Measurements from ENCODE around the gene HOXA13. TPM values are rescaled to one million over a fixed set of nuclear protein-coding genes. Genes with fewer than 3 reads are reported as not detected.

Gene HOXA13
- polyA plus RNA-seq, 1 donor from 2014 or later, result not detected

DNA sequence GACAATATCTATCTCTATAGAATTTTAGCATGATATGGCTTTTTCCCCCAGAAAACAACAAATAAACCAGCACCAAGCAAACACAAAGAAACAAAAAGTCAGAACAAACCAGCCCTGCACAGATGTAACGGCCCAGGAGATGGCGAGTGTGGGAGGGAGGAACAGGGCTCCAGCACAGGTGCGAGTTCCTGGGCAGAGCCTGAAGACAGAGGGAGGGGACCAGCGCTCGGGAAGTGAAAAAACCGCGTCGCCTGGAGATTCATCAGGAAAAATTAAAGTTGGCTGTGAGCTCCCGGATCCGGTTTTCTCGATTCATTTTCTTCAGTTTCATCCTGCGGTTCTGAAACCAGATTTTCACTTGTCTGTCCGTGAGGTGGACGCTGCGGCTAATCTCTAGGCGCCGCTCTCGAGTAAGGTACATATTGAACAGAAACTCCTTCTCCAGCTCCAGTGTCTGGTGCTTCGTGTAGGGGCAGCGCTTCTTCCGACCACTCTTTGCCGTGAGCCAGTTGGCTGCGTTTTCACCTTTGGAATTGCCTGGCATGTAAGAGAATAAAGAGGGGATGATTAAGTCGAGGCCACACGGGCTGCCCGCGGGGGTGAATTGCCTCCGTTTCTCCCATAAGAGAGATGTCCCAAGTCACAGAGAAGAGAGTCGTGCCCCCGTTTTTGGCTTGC lies 28.1 kb downstream of the HOXA13 start:
- H3K4me2 ChIP-seq (ENCODE audit: low read length), result no peak overlapping the region
- H3K4me3 ChIP-seq (ENCODE audit: low read length), result no peak overlapping the region
- H3K36me3 ChIP-seq (ENCODE audit: insufficient read depth, low read length), result no peaks in the 10 kb centered on the region
- no peak overlapping the region for H2AFZ ChIP-seq (ENCODE audit: low read depth, low read length)
- no peaks in the 10 kb centered on the region for H3K79me2 ChIP-seq (replicated peaks; ENCODE audit: insufficient read depth, low read length)
- peaks cover 100% of the 10 kb centered on the region for H3K27me3 ChIP-seq (ENCODE audit: insufficient read depth, low read depth, low read length)
- no peak overlapping the region for H3K27ac ChIP-seq (ENCODE audit: low read length)
- peaks cover 7% of the 10 kb centered on the region for H3K9me3 ChIP-seq (ENCODE audit: low read length)
- no peak overlapping the region for H3K9ac ChIP-seq (ENCODE audit: low read length)
- no peaks in the 10 kb centered on the region for H3F3A ChIP-seq (ENCODE audit: insufficient read depth, low read length, poor library complexity, severe bottlenecking)
- TF ChIP-seq EP300 (conservative IDR thresholded peaks at IDR 0.05; ENCODE audit: poor library complexity, severe bottlenecking), result no peak
- TF ChIP-seq RAD21 (conservative IDR thresholded peaks at IDR 0.05), result no peak
- no peak for TF ChIP-seq SMC3 (conservative IDR thresholded peaks at IDR 0.05; ENCODE audit: poor library complexity)
- TF ChIP-seq, protein P1, sequence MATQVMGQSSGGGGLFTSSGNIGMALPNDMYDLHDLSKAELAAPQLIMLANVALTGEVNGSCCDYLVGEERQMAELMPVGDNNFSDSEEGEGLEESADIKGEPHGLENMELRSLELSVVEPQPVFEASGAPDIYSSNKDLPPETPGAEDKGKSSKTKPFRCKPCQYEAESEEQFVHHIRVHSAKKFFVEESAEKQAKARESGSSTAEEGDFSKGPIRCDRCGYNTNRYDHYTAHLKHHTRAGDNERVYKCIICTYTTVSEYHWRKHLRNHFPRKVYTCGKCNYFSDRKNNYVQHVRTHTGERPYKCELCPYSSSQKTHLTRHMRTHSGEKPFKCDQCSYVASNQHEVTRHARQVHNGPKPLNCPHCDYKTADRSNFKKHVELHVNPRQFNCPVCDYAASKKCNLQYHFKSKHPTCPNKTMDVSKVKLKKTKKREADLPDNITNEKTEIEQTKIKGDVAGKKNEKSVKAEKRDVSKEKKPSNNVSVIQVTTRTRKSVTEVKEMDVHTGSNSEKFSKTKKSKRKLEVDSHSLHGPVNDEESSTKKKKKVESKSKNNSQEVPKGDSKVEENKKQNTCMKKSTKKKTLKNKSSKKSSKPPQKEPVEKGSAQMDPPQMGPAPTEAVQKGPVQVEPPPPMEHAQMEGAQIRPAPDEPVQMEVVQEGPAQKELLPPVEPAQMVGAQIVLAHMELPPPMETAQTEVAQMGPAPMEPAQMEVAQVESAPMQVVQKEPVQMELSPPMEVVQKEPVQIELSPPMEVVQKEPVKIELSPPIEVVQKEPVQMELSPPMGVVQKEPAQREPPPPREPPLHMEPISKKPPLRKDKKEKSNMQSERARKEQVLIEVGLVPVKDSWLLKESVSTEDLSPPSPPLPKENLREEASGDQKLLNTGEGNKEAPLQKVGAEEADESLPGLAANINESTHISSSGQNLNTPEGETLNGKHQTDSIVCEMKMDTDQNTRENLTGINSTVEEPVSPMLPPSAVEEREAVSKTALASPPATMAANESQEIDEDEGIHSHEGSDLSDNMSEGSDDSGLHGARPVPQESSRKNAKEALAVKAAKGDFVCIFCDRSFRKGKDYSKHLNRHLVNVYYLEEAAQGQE (IDR thresholded peaks at IDR 0.05; ENCODE audit: borderline replicate concordance), result no peak
- no peak for TF ChIP-seq POLR2AphosphoS5 (IDR thresholded peaks at IDR 0.05)
- no peak for TF ChIP-seq TAF1 (IDR thresholded peaks at IDR 0.05; ENCODE audit: low read depth)
- no peak for TF ChIP-seq EZH2 (IDR thresholded peaks at IDR 0.05; ENCODE audit: borderline replicate concordance, insufficient read depth, low read length, poor library complexity, severe bottlenecking)
- TF ChIP-seq, protein P2, sequence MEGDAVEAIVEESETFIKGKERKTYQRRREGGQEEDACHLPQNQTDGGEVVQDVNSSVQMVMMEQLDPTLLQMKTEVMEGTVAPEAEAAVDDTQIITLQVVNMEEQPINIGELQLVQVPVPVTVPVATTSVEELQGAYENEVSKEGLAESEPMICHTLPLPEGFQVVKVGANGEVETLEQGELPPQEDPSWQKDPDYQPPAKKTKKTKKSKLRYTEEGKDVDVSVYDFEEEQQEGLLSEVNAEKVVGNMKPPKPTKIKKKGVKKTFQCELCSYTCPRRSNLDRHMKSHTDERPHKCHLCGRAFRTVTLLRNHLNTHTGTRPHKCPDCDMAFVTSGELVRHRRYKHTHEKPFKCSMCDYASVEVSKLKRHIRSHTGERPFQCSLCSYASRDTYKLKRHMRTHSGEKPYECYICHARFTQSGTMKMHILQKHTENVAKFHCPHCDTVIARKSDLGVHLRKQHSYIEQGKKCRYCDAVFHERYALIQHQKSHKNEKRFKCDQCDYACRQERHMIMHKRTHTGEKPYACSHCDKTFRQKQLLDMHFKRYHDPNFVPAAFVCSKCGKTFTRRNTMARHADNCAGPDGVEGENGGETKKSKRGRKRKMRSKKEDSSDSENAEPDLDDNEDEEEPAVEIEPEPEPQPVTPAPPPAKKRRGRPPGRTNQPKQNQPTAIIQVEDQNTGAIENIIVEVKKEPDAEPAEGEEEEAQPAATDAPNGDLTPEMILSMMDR (IDR thresholded peaks at IDR 0.05; ENCODE audit: poor library complexity, severe bottlenecking), result no peak
- no peak for TF ChIP-seq MXI1 (conservative IDR thresholded peaks at IDR 0.05; ENCODE audit: poor library complexity, severe bottlenecking)
- H4K20me1 ChIP-seq (ENCODE audit: insufficient read depth), result no peaks in the 10 kb centered on the region
- no peaks in the 10 kb centered on the region for H3K9me2 ChIP-seq (ENCODE audit: insufficient read depth, low read length)

DNA sequence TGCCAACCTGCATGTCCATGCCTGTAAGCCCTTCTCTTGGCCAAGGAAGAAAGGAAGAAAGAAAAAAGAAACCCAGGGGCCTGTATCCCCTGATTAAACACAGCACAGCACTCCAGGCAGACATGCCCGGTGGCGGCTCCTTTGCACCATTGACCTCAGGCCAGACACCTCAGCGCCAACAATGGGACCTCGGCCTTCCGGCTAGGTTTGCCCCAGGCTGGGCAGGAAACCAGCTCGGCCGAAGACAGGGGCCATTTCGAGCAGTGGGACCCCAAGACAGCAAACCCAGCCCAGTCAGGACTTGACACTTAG lies 28.6 kb downstream of the HOXA13 start:
- H3K4me2 ChIP-seq (ENCODE audit: low read length), result no peak overlapping the region
- peaks cover 9% of the 10 kb centered on the region for H3K9me3 ChIP-seq (ENCODE audit: low read length)
- TF ChIP-seq EP300 (conservative IDR thresholded peaks at IDR 0.05; ENCODE audit: poor library complexity, severe bottlenecking) (no peak), POLR2AphosphoS5 (IDR thresholded peaks at IDR 0.05) (no peak), RAD21 (conservative IDR thresholded peaks at IDR 0.05) (no peak), TAF1 (IDR thresholded peaks at IDR 0.05; ENCODE audit: low read depth) (no peak), EZH2 (IDR thresholded peaks at IDR 0.05; ENCODE audit: borderline replicate concordance, insufficient read depth, low read length, poor library complexity, severe bottlenecking) (no peak), SMC3 (conservative IDR thresholded peaks at IDR 0.05; ENCODE audit: poor library complexity) (no peak), MXI1 (conservative IDR thresholded peaks at IDR 0.05; ENCODE audit: poor library complexity, severe bottlenecking) (no peak)
- TF ChIP-seq, protein P1 (IDR thresholded peaks at IDR 0.05; ENCODE audit: borderline replicate concordance), result no peak
- TF ChIP-seq, protein P2 (IDR thresholded peaks at IDR 0.05; ENCODE audit: poor library complexity, severe bottlenecking), result no peak
- no peaks in the 10 kb centered on the region for H4K20me1 ChIP-seq (ENCODE audit: insufficient read depth)
- no peak overlapping the region for H2AFZ ChIP-seq (ENCODE audit: low read depth, low read length)
- H3K9me2 ChIP-seq (ENCODE audit: insufficient read depth, low read length), result no peaks in the 10 kb centered on the region
- no peak overlapping the region for H3K27ac ChIP-seq (ENCODE audit: low read length)
- H3K9ac ChIP-seq (ENCODE audit: low read length), result no peak overlapping the region
- no peak overlapping the region for H3K4me3 ChIP-seq (ENCODE audit: low read length)
- peaks cover 100% of the 10 kb centered on the region for H3K27me3 ChIP-seq (ENCODE audit: insufficient read depth, low read depth, low read length)
- no peaks in the 10 kb centered on the region for H3K36me3 ChIP-seq (ENCODE audit: insufficient read depth, low read length)
- H3K79me2 ChIP-seq (replicated peaks; ENCODE audit: insufficient read depth, low read length), result no peaks in the 10 kb centered on the region
- H3F3A ChIP-seq (ENCODE audit: insufficient read depth, low read length, poor library complexity, severe bottlenecking), result no peaks in the 10 kb centered on the region

Measured in neural cell (in vitro differentiated cells).